ENCODE measurements around the gene ORM1. TPM values are rescaled to one million over a fixed set of nuclear protein-coding genes. Genes with fewer than 3 reads are reported as not detected.

Gene ORM1
- total RNA-seq, 1 donor from 2014 or later: not detected

- H3K4me3 Mint-ChIP-seq (ENCODE audit: unreplicated experiment): no peak overlapping the region
- peaks cover 46% of the 10 kb centered on the region for H3K36me3 Mint-ChIP-seq (ENCODE audit: low read depth)
- TF ChIP-seq CTCF (IDR thresholded peaks at IDR 0.05): no peak
- H3K27me3 Mint-ChIP-seq (ENCODE audit: low read depth): no peaks in the 10 kb centered on the region
- H3K9me3 Mint-ChIP-seq (ENCODE audit: low read depth): no peaks in the 10 kb centered on the region
- H3K27ac Mint-ChIP-seq (ENCODE audit: unreplicated experiment): no peak overlapping the region
- no peak for DNase-seq (ENCODE audit: low spot score)
- H3K4me1 Mint-ChIP-seq (ENCODE audit: low read depth): peaks cover 10% of the 10 kb centered on the region
Observed at GRCh38 chr9:114375386-114376175, 52.7 kb downstream of the ORM1 start.

Other genes starting within 250 kb of the ORM1 start
- not detected in 3 replicates for gene AMBP, start 244.8 kb upstream of the ORM1 start, total RNA-seq
- gene KIF12, start 223.8 kb upstream of the ORM1 start, total RNA-seq: 0.39 to 1.4 TPM (median 0.70 TPM) in 3 replicates
- 45.9 to 52.9 TPM (median 48.5 TPM) in 3 replicates for gene COL27A1, start 167.6 kb upstream of the ORM1 start, total RNA-seq
- not detected in 3 replicates for gene ORM2, start 6.8 kb downstream of the ORM1 start, total RNA-seq
- gene AKNA, start 64.9 kb downstream of the ORM1 start, total RNA-seq: 19.1 to 43.1 TPM (median 43.0 TPM) in 3 replicates
- 6.9 to 14.9 TPM (median 6.9 TPM) in 3 replicates for gene WHRN, start 182.4 kb downstream of the ORM1 start, total RNA-seq

All from chondrocyte (in vitro differentiated cells).